Mesothelial cell of epicardium (in vitro differentiated cells): Measurements from ENCODE around the gene KRTAP5-10. TPM values are rescaled to one million over a fixed set of nuclear protein-coding genes. Genes with fewer than 3 reads are reported as not detected.
"Not testable (repeated sequence)": the region's sequence is repeated elsewhere in the genome, so short reads cannot be mapped to it uniquely, and the experiment has no call there.

ENCODE experiments used
- DNase-seq, 2 experiments: peaks; one replicate each; pipeline ENCODE4 v3.0.0; 2021; ENCODE audit warnings: low spot score in 2 of 2; ENCODE audit not compliant: unreplicated experiment in 2 of 2
- H3K27ac Mint-ChIP-seq: 2 replicates; pipeline ENCODE4 v1.8.0; 2021; ENCODE audit warnings: mixed read lengths
- H3K27me3 Mint-ChIP-seq: 2 replicates; pipeline ENCODE4 v1.8.0; 2021; ENCODE audit warnings: low read depth, mixed read lengths
- H3K36me3 Mint-ChIP-seq: 2 replicates; pipeline ENCODE4 v1.8.0; 2021; ENCODE audit warnings: mixed read lengths
- H3K4me1 Mint-ChIP-seq: 2 replicates; pipeline ENCODE4 v1.8.0; 2021; ENCODE audit warnings: mixed read lengths
- H3K4me3 Mint-ChIP-seq: 2 replicates; pipeline ENCODE4 v1.8.0; 2021; ENCODE audit warnings: mild to moderate bottlenecking, moderate library complexity, mixed read lengths
- H3K9me3 Mint-ChIP-seq: 2 replicates; pipeline ENCODE4 v1.8.0; 2021; ENCODE audit warnings: mixed read lengths
- total RNA-seq: library from RNA; stranded (reverse); gene quantifications from 3 replicates; pipeline ENCODE4 v1.2.1, GENCODE V29; 2021
- TF ChIP-seq, protein P1 (sequence below): fragments of 200-600 bp; sonication (generic); IDR thresholded peaks from one replicate; pipeline ENCODE4 v1.5.0; 2021; ENCODE audit warnings: antibody characterized with exemption; ENCODE audit not compliant: unreplicated experiment

Gene KRTAP5-10, protein sequence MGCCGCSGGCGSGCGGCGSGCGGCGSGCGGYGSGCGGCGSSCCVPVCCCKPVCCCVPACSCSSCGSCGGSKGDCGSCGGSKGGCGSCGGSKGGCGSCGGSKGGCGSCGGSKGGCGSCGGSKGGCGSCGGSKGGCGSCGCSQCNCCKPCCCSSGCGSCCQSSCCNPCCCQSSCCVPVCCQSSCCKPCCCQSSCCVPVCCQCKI
- 0.22 to 0.32 TPM (median 0.31 TPM) in 3 replicates for total RNA-seq

DNA sequence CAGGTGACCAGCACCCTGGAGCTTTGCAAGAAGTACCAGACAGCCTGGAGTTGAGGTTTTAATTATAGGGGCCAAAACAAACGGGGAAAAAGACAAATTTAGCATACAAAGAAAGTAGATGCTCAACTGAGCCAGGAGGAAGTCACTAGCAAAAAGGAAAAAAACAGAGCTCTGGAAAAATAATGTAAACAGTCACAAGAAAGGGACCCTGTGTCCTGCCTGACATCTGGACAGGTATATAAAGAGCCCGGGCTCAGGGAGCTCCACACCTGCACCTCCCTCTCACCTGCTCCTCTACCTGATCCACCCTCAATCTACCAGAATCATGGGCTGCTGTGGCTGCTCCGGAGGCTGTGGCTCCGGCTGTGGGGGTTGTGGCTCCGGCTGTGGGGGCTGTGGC lies at the start of gene KRTAP5-10:
TSS of gene KRTAP5-10 (plus strand) at position 301 of the 400 bp plus-strand sequence. CDS start at position 326, 25 bp downstream.
- Mint-ChIP-seq H3K36me3 (no peaks in the 10 kb centered on the region), H3K27me3 (peaks cover 31% of the 10 kb centered on the region), H3K4me3 (no peak within 1 kb of the TSS), H3K9me3 (peaks cover 17% of the 10 kb centered on the region), H3K27ac (no peak within 1 kb of the TSS), H3K4me1 (peaks cover 29% of the 10 kb centered on the region)
- TF ChIP-seq, protein P1, sequence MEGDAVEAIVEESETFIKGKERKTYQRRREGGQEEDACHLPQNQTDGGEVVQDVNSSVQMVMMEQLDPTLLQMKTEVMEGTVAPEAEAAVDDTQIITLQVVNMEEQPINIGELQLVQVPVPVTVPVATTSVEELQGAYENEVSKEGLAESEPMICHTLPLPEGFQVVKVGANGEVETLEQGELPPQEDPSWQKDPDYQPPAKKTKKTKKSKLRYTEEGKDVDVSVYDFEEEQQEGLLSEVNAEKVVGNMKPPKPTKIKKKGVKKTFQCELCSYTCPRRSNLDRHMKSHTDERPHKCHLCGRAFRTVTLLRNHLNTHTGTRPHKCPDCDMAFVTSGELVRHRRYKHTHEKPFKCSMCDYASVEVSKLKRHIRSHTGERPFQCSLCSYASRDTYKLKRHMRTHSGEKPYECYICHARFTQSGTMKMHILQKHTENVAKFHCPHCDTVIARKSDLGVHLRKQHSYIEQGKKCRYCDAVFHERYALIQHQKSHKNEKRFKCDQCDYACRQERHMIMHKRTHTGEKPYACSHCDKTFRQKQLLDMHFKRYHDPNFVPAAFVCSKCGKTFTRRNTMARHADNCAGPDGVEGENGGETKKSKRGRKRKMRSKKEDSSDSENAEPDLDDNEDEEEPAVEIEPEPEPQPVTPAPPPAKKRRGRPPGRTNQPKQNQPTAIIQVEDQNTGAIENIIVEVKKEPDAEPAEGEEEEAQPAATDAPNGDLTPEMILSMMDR = no peak
- no peak for DNase-seq

DNA sequence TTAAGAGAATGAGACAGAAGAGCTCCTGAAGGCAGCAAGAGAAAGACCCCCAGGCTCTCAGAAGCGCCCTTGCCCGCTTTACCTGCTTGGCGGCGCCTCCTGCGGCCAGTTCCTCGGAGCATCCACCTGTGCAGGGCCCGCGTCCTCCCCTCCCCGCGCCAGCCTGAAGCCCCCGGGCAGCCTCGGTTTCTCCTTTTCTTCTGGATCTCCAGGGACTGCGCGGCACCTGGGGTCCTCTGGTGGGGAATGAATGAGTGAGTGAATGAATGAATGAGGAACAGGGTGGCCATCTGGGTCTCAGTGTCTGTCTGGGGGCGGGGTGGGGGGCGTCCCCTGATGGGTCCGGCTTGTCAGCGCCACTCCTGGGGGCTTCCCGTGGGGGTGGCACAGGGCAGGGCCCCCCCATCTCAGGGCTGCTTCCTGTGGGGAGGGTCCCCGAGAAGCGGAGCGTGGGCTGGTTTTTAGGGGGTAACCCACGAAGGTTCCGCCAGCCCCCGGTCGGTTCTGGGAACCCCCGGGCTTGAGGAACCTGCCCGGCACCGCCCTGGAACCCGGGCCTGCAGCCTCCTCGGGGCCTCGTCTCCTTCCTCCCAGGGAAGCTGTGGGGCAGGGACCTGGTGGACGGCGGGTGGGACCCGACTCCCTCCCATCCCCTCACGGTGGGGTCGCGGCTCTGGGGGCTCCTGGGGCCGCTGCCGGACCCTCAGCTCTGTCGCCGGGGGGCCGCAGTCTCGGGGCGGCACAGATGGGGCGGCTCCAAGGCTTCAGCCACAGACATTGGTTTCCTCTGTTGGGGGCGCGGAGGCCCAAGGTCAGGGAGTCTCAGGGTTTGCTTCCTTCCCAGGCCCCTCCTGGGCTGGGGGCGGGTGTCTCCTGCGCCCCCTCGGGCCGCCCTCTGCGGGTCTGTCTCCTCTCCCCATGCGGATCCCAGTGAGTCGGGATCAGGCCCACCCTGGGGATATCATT lies 46.6 kb upstream of the KRTAP5-10 start:
- no peak for DNase-seq
- H3K36me3 Mint-ChIP-seq = peaks cover 5% of the 10 kb centered on the region
- peaks cover 4% of the 10 kb centered on the region for H3K9me3 Mint-ChIP-seq

DNA sequence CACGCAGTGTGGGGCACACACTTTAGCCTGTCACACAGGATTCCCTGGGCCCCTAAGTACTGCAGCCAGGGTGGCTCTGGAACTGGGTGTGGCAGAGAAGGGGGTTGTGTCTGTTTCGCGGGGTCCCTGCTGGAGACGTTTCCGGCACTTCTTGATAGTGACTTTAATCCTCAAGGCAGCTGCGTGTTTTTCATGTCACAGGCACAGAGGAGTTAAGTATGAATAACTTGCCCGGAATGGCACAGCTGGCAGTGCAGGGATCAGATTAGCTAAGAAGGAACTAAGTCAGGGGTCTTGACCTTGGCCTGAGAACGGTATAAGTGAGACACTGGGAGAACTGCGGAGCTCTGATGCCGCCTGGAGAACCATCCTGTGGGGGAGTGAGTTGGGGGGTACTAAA lies 45.8 kb upstream of the KRTAP5-10 start:
- Mint-ChIP-seq H3K9me3 (peaks cover 3% of the 10 kb centered on the region), H3K4me1 (no peaks in the 10 kb centered on the region), H3K27me3 (no peaks in the 10 kb centered on the region), H3K36me3 (peaks cover 5% of the 10 kb centered on the region), H3K27ac (no peak overlapping the region), H3K4me3 (no peak overlapping the region)
- DNase-seq = no peak
- TF ChIP-seq, protein P1 = no peak

More for the DNA sequence above, 46.6 kb upstream of the KRTAP5-10 start:
- TF ChIP-seq, protein P1 = no peak
- Mint-ChIP-seq H3K4me1 (no peaks in the 10 kb centered on the region), H3K4me3 (no peak overlapping the region), H3K27ac (no peak overlapping the region), H3K27me3 (no peaks in the 10 kb centered on the region)

DNA sequence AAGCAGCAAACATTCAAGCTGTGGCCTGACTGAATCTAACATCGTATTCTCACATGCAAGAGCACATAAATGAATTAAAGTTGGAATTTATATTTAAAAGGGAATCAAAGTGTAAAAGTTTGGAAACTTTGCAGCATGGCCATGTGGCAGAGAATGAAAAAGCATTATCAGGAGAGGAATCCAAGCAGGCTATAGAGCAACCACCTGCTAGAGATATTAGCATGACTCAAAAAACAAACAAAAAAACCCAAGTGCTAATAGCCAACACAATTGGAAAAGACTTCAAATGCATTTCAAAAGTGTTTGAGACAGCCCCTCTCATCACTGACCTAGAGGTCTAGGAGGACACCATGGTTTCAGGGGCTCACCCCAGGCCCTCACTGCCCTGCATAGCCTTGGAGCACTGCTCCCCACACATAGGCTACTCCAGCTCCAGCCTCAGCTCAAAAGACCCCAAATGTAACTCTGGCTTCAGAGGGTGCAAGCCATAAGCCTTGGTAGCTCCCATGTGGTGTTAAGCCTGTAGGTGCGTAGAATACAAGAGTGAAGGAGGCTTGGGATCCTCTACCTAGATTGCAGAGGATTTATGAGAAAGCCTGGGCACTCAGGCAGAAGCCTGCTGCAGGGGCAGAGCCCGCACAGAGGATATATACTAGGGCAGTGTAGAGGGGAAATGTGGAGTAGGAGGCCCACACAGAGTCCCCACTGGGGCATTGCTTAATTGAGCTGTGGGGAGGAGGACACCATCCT lies 40.0 kb upstream of the KRTAP5-10 start:
- TF ChIP-seq, protein P1 = no peak
- peaks cover 3% of the 10 kb centered on the region for H3K9me3 Mint-ChIP-seq
- H3K27me3 Mint-ChIP-seq = peaks cover 3% of the 10 kb centered on the region
- H3K27ac Mint-ChIP-seq = no peak overlapping the region
- H3K4me3 Mint-ChIP-seq = no peak overlapping the region
- no peak for DNase-seq
- no peaks in the 10 kb centered on the region for H3K4me1 Mint-ChIP-seq
- H3K36me3 Mint-ChIP-seq = peaks cover 5% of the 10 kb centered on the region

DNA sequence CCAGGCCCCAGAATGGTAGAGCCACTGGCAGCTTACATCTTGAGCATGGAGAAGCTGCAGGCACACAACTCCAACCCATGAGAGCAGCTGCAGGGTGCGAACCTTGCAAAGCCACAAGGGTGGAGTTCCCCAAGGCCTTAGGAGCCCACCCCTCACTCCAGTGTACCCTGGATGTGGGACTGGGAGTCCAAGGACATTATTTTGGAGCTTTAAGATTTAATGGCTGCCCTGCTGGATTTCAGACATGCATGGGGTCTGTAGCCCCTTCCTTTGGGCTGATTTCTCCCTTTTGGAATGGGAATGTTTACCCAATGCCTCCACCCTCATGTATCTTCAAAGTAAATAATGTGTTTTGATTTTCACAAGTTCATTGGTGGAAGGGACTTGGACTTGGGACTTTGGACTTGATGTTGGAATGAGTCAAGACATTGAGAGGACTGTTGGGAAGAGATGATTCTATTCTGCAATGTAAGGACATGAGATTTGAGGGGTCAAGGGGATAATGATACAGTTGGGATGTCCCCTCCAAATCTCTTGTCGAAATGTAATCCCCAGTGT lies 39.3 kb upstream of the KRTAP5-10 start:
- H3K9me3 Mint-ChIP-seq = peaks cover 3% of the 10 kb centered on the region
- TF ChIP-seq, protein P1 = no peak
- no peaks in the 10 kb centered on the region for H3K4me1 Mint-ChIP-seq
- no peak overlapping the region for H3K27ac Mint-ChIP-seq
- H3K4me3 Mint-ChIP-seq = no peak overlapping the region
- peaks cover 3% of the 10 kb centered on the region for H3K27me3 Mint-ChIP-seq
- no peak for DNase-seq
- H3K36me3 Mint-ChIP-seq = peaks cover 5% of the 10 kb centered on the region

DNA sequence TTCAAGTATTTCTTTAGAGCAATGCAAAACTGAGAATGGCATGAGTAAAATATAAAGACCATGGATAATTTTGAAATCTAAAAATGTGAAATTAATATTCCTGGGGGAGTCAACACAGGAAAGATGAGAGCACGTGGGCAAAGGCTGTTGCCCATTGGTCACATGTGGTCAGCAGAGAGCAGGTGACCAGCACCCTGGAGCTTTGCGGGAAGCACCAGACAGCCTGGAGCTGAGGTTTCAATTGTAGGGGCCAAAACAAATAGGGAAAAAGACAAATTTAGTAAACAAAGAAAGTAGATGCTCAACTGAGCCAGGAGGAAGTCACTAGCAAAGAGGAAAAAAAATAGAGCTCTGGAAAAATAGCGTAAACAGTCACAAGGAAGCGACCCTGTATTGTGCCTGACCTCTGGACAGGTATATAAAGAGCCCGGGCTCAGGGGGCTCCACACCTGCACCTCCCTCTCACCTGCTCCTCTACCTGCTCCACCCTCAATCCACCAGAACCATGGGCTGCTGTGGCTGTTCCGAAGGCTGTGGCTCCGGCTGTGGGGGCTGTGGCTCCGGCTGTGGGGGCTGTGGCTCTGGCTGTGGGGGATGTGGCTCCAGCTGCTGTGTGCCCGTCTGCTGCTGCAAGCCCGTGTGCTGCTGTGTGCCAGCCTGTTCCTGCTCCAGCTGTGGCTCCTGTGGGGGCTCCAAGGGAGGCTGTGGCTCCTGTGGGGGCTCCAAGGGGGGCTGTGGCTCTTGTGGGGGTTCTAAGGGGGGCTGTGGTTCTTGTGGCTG lies 38.4 kb upstream of the KRTAP5-10 start, which contains the start of gene KRTAP5-7:
TSS of gene KRTAP5-7 (plus strand) at position 472 of the 780 bp plus-strand sequence. CDS start at position 506, 34 bp downstream.
- not testable (repeated sequence) for H3K36me3 Mint-ChIP-seq, H3K4me3 Mint-ChIP-seq, H3K27me3 Mint-ChIP-seq, DNase-seq, H3K9me3 Mint-ChIP-seq, H3K4me1 Mint-ChIP-seq, H3K27ac Mint-ChIP-seq
